Right ventricle myocardium inferior (tissue), 1 donor: Measurements from ENCODE around the gene TREX2. TPM values are rescaled to one million over a fixed set of nuclear protein-coding genes. Genes with fewer than 3 reads are reported as not detected.
A peak's percentile ranks its signal among the peaks of the same experiment; 100 is the strongest.

Source experiments
- ATAC-seq: fragments of 200-7000 bp; cut with Tn5 transposase; one replicate; pipeline ENCODE4 v1.9.1; 2020; ENCODE audit warnings: mild to moderate bottlenecking, moderate library complexity
- DNase-seq: peaks from one replicate; pipeline ENCODE4 v3.0.0; 2021; ENCODE audit errors: missing footprints
- intact Hi-C: fragments of 100-400 bp; cut with DNase I; formaldehyde crosslinking; loops from one replicate; pipeline ENCODE4 v1.11.0; 2022
- total RNA-seq: library from RNA; stranded (reverse); fragmentation: NEBNext Ultra II Directional; extraction: Animal tissue kit (Norgen Biotek cat#: 25700); gene quantifications from one replicate; pipeline ENCODE4 v1.2.1, GENCODE V29; 2021
- donor health status: DM: no; HTN: yes; CAD: no; lungs with severe emphysema.

Gene TREX2
- total RNA-seq, 1 donor from 2014 or later, result not detected

DNA sequence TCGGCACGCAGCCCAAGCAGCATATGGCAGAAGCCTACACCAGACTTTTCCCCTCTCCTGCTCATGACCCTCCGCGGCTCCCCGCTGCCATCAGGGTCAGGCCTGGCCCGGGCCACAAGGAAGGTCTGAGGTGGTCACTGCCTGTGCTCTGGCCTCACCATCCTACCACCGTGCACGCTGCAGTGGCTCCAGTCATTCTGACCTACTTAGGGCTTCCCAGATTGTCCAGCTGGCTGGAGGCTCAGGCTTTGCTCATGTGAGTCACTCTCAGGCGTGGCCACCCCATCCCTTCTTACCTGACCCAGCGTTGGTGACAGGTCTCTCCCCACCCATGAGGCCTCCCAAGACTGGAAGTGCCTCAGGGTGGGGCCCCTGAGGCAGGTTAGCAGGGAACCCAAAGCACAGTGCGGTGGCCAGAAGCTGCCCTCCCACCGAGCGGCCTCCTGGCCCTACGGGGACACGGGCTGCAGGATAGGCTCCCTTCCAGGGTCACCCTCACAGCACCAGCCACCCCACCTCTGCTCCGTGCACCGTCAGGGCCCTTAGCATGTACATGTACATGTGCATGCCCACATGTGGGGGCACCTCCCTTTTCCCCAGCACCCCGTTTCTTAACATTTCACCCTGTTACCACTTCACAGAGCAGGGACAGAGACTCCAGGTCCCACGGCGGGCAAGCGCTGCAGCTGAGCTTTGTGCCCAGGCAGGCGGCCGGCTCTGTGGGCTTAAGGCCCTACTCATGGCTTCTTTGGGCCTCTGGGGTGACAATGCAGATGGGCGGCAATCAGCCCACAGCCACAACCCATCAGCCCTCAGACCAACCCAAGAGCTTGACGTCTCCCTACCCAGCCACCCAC is 2.2 kb downstream of the TREX2 start:
- DNase-seq, result no peak
- intact Hi-C loops, result no loop called here
- peak; percentile 23 for ATAC-seq

GRCh38 chrX:153442463-153442862 is 3.4 kb downstream of the TREX2 start:
- intact Hi-C loops, result no loop called here
- ATAC-seq (no peak), DNase-seq (no peak)

DNA sequence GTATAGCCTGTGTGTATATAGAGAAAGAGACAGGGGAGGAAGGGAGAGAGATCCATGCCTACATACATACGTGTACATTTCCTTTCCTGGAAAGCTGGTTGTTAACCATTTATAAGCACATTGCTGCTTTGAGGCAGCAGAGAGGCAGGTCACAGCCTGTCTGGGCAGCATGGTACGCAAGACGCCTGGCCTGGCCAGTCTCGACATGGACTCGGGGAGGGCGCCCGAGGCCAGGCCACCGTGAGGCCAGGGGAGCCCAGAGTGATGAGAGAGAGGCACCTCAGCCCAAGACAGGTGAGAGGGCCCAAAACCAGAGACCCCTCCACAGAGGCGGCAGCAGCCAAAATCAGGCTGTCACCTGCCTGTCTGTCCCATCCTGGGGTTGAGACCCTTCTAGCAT is 3.9 kb downstream of the TREX2 start:
- intact Hi-C loops, result no loop called here
- no peak for ATAC-seq
- no peak for DNase-seq

- DNase-seq (no peak), ATAC-seq (no peak)
- intact Hi-C loops, result no loop called here
Observed at GRCh38 chrX:153441296-153441695, 4.6 kb downstream of the TREX2 start.

GRCh38 chrX:153440556-153441135 is 5.2 kb downstream of the TREX2 start:
- intact Hi-C loops, result no loop called here
- ATAC-seq, result no peak
- no peak for DNase-seq

DNA sequence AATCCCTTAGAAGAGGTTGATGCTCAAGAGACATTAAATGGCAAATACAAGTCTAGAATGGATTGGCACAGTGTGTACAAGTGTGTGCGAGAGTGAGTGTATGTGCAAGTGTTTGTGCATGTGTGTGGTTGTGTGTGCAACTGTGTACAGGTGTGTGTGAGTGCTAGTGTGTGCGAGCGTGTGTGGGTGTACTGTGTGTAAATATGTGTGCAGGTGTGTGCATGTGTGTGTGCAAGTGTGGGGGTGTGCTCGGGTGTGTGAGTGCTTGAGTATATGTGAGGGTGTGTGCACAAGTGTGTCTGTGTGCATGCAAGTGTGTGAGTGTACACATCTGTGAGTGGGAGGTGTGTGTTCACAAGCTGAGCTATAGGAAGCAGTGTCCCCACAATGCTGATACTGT is 5.9 kb downstream of the TREX2 start:
- no peak for ATAC-seq
- DNase-seq, result no peak
- intact Hi-C loops, result no loop called here

DNA sequence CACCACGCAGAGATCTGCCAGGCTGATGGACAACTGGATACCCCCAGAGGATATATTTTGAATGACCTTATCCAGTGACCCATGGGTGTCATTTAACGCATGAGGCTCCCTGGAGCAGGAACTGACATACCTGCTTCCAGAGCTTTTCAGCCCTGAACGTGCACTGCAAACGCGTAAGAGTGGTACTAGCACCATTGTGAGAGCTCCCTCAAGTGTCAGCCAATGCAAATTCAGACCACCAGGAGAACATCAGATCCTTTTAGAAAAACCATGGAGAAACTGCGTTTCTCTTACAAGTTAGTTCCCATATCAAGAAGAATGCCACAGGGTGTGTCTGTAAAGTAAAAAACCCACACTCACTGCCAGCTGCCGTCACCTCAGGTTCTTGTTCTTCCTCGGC is 7.3 kb downstream of the TREX2 start:
- DNase-seq, result no peak

GRCh38 chrX:153435845-153436244 is 10.0 kb downstream of the TREX2 start:
- no peak for DNase-seq
- intact Hi-C loops, result no loop called here
- ATAC-seq, result no peak

More for the DNA sequence above, 7.3 kb downstream of the TREX2 start:
- intact Hi-C loops, result no loop called here
- peak; percentile 34 for ATAC-seq

DNA sequence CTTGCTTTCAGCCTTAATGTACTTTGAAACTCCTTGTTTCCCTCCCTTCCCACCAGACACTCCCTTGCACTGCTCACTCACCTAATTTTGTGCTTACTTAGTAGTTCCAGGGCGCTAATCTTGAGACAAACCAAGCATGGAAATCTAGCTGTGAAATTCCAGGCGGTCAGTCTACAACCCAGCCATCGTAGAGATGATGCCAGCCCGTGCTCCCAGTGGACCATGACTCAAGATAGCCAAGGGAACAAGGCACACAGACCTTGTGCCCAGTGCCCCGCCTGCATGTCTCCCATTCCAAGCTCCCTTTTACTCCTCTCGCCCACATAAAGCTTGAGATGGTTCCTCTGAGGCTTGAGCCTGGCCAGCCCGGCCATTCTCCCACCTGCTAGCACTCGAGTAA is 11.1 kb downstream of the TREX2 start:
- ATAC-seq (no peak), DNase-seq (no peak)
- intact Hi-C loops, result no loop called here

GRCh38 chrX:153433781-153434285 is 12.0 kb downstream of the TREX2 start:
- intact Hi-C loops, result no loop called here
- ATAC-seq (no peak), DNase-seq (no peak)

DNA sequence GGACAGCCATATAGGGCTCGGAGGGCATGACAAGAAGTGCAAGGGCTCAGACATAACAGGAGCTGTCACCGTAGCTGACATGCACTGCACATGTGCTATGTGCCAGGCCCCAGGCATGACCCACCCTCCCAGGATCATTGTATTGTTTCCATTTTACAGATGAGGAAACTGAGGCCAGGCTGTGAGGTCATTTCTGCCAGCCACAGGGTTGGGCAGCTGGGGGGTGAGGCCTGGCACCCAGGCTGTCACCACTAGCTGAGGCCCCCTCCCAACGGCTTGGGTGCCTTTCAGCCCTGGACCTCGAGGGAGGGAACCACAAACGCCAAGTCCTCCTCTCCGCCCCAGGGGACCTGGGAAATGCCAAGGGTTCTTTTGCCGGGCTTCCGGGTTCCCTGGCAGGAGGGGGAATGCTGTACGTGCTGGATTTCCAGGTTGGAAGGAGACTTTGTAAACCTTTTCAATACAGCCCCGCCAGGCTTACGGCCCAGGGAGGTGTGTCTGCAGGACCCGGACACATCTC is 12.6 kb downstream of the TREX2 start:
- no peak for DNase-seq
- no peak for ATAC-seq
- intact Hi-C loops, result no loop called here

DNA sequence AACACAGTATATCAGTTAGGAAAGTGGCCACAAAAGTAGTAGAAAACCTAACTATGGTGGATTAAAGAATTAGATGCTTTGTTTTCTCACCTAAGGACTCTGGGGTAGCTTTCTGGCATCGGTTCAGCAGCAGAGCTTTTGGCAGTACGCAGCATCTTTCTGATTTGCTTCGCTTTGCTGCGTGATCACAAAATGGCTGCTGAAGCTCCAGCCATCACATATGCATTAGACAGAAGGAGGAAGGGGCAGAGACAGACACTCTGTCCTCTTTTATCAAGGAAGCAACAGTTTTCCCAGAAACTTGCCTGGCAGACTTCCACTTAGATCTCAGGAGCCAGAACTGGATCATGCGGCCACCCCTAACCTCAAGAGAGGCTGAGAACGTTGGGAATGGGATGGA is 15.1 kb downstream of the TREX2 start:
- DNase-seq (no peak), ATAC-seq (no peak)
- intact Hi-C loops, result no loop called here

- DNase-seq (no peak), ATAC-seq (no peak)
- intact Hi-C loops, result no loop called here
Observed at GRCh38 chrX:153426204-153426603, 19.7 kb downstream of the TREX2 start.

- no peak for DNase-seq
- intact Hi-C loops, result no loop called here
- peak; percentile 62 for ATAC-seq
Observed at GRCh38 chrX:153423652-153424051, 22.2 kb downstream of the TREX2 start.

DNA sequence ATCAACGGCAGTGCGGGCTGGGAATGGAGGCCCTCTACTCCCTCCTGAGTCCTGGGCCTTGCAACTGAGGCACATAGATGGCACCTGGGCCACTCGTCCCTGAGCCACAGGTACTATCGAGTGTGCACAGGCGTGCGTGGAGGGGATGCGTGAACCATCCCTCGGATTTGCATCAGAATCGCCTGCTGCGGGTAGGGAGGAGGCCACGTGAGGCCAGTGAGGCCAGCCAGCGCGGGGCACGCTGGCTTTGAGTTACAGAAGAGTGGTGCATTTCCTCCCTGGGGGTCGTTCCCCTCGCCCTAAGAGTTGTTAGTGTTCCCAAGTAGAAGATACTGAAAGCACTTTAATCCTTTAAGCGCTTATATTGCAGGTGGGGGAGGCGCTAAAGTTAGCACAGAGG is 24.0 kb downstream of the TREX2 start:
- intact Hi-C loops, result no loop called here
- DNase-seq, result no peak
- ATAC-seq, result no peak

DNA sequence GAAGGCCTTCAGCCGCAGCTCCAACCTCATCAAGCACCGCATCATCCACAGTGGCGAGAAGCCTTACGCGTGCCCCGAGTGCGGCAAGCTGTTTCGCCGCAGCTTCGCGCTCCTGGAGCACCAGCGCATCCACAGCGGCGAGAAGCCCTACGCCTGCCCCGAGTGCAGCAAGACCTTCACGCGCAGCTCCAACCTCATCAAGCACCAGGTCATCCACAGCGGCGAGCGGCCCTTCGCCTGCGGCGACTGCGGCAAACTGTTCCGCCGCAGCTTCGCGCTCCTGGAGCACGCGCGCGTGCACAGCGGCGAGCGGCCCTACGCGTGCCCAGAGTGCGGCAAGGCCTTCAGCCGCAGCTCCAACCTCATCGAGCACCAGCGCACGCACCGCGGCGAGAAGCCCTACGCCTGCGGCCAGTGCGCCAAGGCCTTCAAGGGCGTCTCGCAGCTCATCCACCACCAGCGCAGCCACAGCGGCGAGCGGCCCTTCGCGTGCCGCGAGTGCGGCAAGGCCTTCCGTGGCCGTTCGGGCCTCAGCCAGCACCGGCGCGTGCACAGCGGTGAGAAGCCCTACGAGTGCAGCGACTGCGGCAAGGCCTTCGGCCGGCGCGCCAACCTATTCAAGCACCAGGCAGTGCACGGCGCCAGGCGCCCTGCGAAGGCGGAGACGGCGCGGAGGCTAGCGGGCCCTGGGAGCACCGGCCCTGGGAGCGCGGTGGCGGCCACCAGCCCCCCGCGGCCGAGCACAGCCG is 24.8 kb downstream of the TREX2 start:
- intact Hi-C loops, result no loop called here
- ATAC-seq, result no peak

GRCh38 chrX:153417637-153418036 is 28.2 kb downstream of the TREX2 start:
- intact Hi-C loops, result no loop called here
- no peak for DNase-seq
- no peak for ATAC-seq

More for the DNA sequence above, 24.8 kb downstream of the TREX2 start:
- DNase-seq, result no peak

DNA sequence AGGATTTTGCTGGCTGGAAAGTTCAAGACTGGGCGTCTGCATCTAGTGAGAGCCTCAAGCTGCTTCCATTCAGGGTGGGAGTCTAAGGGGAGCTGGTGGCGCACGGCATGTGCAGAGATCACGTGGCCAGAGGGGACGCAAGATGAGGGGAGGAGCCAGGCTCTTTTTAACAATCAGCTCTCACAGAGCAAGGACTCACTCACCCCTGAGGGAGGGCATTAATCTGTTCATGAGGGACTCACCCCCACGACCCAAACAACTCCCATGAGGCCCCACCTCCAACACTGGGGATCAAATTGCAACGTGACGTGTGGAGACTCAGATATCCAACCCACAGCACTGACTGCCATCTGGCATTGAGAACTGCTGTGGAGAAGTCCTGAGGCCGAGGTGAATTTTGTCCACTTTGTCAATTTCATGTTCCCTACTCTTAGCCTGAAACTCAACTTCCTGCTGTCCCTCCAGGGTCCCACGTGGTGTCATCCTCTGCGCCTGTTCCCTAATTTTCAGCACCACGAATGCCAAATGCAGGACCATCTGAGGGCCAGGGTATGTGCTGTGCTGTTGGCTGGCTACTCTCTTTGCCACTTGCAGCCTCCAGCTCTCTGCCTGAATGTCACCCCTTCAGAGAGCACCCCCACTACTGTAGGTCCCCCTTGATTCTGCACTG is 28.9 kb downstream of the TREX2 start:
- intact Hi-C loops, result no loop called here
- DNase-seq (no peak), ATAC-seq (peak; percentile 21)
